Astrocyte (in vitro differentiated cells and primary cell): Measurements from ENCODE around the gene CCDC175. TPM values are rescaled to one million over a fixed set of nuclear protein-coding genes. Genes with fewer than 3 reads are reported as not detected.
A peak's percentile ranks its signal among the peaks of the same experiment; 100 is the strongest.

Experiments used
- DNase-seq: peaks from one replicate; pipeline ENCODE4 v3.0.0-alpha.2; 2010; ENCODE audit warnings: low read depth
- FAIRE-seq: peaks from 2 replicates; lab custom pipeline; 2011; peaks lifted over from hg19 to GRCh38; lab: Jason Lieb, UNC
- H2AFZ ChIP-seq: 2 replicates; pipeline ENCODE4 v1.6.0; 2012; ENCODE audit warnings: low read depth, low read length, inconsistent platforms
- H3K27ac ChIP-seq: 2 replicates; pipeline ENCODE4 v1.5.1; 2011; ENCODE audit warnings: low read depth, low read length, inconsistent platforms
- H3K27me3 ChIP-seq: 2 replicates; pipeline ENCODE4 v1.6.0; 2011; ENCODE audit warnings: low read length, inconsistent platforms; ENCODE audit not compliant: insufficient read depth
- H3K36me3 ChIP-seq: 2 replicates; pipeline ENCODE4 v1.5.1; 2011; ENCODE audit warnings: low read length, inconsistent platforms; ENCODE audit not compliant: insufficient read depth
- H3K4me1 ChIP-seq: 2 replicates; pipeline ENCODE4 v1.5.1; 2011; ENCODE audit warnings: low read length, inconsistent platforms; ENCODE audit not compliant: insufficient read depth
- H3K4me2 ChIP-seq: 2 replicates; pipeline ENCODE4 v1.6.0; 2012; ENCODE audit warnings: low read length, inconsistent platforms
- H3K4me3 ChIP-seq: 2 replicates; pipeline ENCODE4 v1.5.1; 2011; ENCODE audit warnings: low read depth, mild to moderate bottlenecking, low read length, inconsistent platforms; ENCODE audit not compliant: insufficient read depth
- H3K79me2 ChIP-seq: 2 replicates; pipeline ENCODE4 v1.6.0; 2012; ENCODE audit warnings: mild to moderate bottlenecking, low read length, inconsistent platforms; ENCODE audit not compliant: insufficient read depth
- H3K9ac ChIP-seq: 2 replicates; pipeline ENCODE4 v1.6.0; 2012; ENCODE audit warnings: mild to moderate bottlenecking, low read length, inconsistent platforms
- H3K9me3 ChIP-seq: 2 replicates; pipeline ENCODE4 v1.5.1; 2012; ENCODE audit warnings: low read depth, mild to moderate bottlenecking, low read length, inconsistent platforms; ENCODE audit not compliant: insufficient read depth
- H4K20me1 ChIP-seq: 2 replicates; pipeline ENCODE4 v1.6.0; 2012; ENCODE audit warnings: low read length, inconsistent platforms; ENCODE audit not compliant: insufficient read depth
- H3K27ac Mint-ChIP-seq: one replicate; pipeline ENCODE4 v1.8.0; 2021; ENCODE audit warnings: mild to moderate bottlenecking, mixed read lengths; ENCODE audit not compliant: unreplicated experiment
- H3K27me3 Mint-ChIP-seq: one replicate; pipeline ENCODE4 v1.8.0; 2021; ENCODE audit warnings: low read depth, mixed read lengths; ENCODE audit not compliant: unreplicated experiment
- H3K36me3 Mint-ChIP-seq: one replicate; pipeline ENCODE4 v1.8.0; 2021; ENCODE audit warnings: low read depth, mixed read lengths; ENCODE audit not compliant: unreplicated experiment
- H3K4me1 Mint-ChIP-seq: one replicate; pipeline ENCODE4 v1.8.0; 2021; ENCODE audit warnings: low read depth, mixed read lengths; ENCODE audit not compliant: unreplicated experiment
- H3K4me3 Mint-ChIP-seq: one replicate; pipeline ENCODE4 v1.8.0; 2021; ENCODE audit warnings: mild to moderate bottlenecking, moderate library complexity, mixed read lengths; ENCODE audit not compliant: unreplicated experiment
- H3K9me3 Mint-ChIP-seq: one replicate; pipeline ENCODE4 v1.8.0; 2021; ENCODE audit warnings: mild to moderate bottlenecking, mixed read lengths; ENCODE audit not compliant: unreplicated experiment
- EZH2 ChIP-seq: IDR thresholded peaks from 2 replicates; pipeline ENCODE4 v1.6.1; 2012; ENCODE audit warnings: mild to moderate bottlenecking, low read length, inconsistent platforms; ENCODE audit not compliant: insufficient read depth
- total RNA-seq: library from RNA; stranded (reverse); gene quantifications from 2 replicates; pipeline ENCODE4 v1.2.1, GENCODE V29; 2021
- TF ChIP-seq, protein P1 (sequence below): IDR thresholded peaks from 2 replicates; pipeline ENCODE4 v1.5.1; 2011; ENCODE audit warnings: low read depth, mild to moderate bottlenecking, inconsistent platforms, low read length, moderate library complexity; ENCODE audit not compliant: insufficient read depth

CCDC175 gene
- total RNA-seq, 1 donor from 2014 or later: not detected

- Histone ChIP-seq H4K20me1 (no peaks in the 10 kb centered on the region), H3K9me3 (no peaks in the 10 kb centered on the region), H3K9ac (no peak overlapping the region), H3K4me3 (no peak overlapping the region), H3K36me3 (no peaks in the 10 kb centered on the region), H3K27ac (no peak overlapping the region), H3K27me3 (no peaks in the 10 kb centered on the region), H3K79me2 (no peaks in the 10 kb centered on the region), H3K4me1 (no peaks in the 10 kb centered on the region), H3K4me2 (no peak overlapping the region), H2AFZ (no peak overlapping the region)
- no peak overlapping the region for H3K4me3 Mint-ChIP-seq
- no peak for FAIRE-seq
- no peak for TF ChIP-seq EZH2
- TF ChIP-seq, protein P1, sequence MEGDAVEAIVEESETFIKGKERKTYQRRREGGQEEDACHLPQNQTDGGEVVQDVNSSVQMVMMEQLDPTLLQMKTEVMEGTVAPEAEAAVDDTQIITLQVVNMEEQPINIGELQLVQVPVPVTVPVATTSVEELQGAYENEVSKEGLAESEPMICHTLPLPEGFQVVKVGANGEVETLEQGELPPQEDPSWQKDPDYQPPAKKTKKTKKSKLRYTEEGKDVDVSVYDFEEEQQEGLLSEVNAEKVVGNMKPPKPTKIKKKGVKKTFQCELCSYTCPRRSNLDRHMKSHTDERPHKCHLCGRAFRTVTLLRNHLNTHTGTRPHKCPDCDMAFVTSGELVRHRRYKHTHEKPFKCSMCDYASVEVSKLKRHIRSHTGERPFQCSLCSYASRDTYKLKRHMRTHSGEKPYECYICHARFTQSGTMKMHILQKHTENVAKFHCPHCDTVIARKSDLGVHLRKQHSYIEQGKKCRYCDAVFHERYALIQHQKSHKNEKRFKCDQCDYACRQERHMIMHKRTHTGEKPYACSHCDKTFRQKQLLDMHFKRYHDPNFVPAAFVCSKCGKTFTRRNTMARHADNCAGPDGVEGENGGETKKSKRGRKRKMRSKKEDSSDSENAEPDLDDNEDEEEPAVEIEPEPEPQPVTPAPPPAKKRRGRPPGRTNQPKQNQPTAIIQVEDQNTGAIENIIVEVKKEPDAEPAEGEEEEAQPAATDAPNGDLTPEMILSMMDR: no peak
- no peak overlapping the region for H3K27ac Mint-ChIP-seq
- DNase-seq: no peak
- H3K9me3 Mint-ChIP-seq: peaks cover 7% of the 10 kb centered on the region
- H3K36me3 Mint-ChIP-seq: no peaks in the 10 kb centered on the region
- H3K27me3 Mint-ChIP-seq: no peaks in the 10 kb centered on the region
- H3K4me1 Mint-ChIP-seq: no peaks in the 10 kb centered on the region
These were observed 56.4 kb downstream of the CCDC175 start for GRCh38 chr14:59520224-59520623.

- peaks cover 5% of the 10 kb centered on the region for H3K4me1 Mint-ChIP-seq
- Histone ChIP-seq H3K79me2 (no peaks in the 10 kb centered on the region), H3K9ac (no peak overlapping the region), H3K36me3 (no peaks in the 10 kb centered on the region), H3K27me3 (no peaks in the 10 kb centered on the region), H3K4me3 (no peak overlapping the region), H3K4me2 (no peak overlapping the region), H3K4me1 (no peaks in the 10 kb centered on the region), H3K27ac (no peak overlapping the region), H4K20me1 (no peaks in the 10 kb centered on the region), H2AFZ (no peak overlapping the region), H3K9me3 (no peaks in the 10 kb centered on the region)
- peaks cover 3% of the 10 kb centered on the region for H3K36me3 Mint-ChIP-seq
- H3K27ac Mint-ChIP-seq: no peak overlapping the region
- peaks cover 14% of the 10 kb centered on the region for H3K9me3 Mint-ChIP-seq
- no peak for FAIRE-seq
- H3K4me3 Mint-ChIP-seq: no peak overlapping the region
- no peaks in the 10 kb centered on the region for H3K27me3 Mint-ChIP-seq
- DNase-seq: no peak
- TF ChIP-seq, protein P1: peak; percentile 59
- no peak for TF ChIP-seq EZH2
These were observed 64.6 kb downstream of the CCDC175 start for GRCh38 chr14:59511916-59512575.

- Mint-ChIP-seq H3K27me3 (no peaks in the 10 kb centered on the region), H3K4me1 (peaks cover 5% of the 10 kb centered on the region), H3K27ac (no peak overlapping the region), H3K4me3 (no peak overlapping the region), H3K9me3 (peaks cover 10% of the 10 kb centered on the region), H3K36me3 (peaks cover 3% of the 10 kb centered on the region)
- FAIRE-seq (no peak), DNase-seq (no peak)
- Histone ChIP-seq H3K4me2 (no peak overlapping the region), H3K27ac (no peak overlapping the region), H3K36me3 (no peaks in the 10 kb centered on the region), H3K9me3 (no peaks in the 10 kb centered on the region), H3K79me2 (no peaks in the 10 kb centered on the region), H3K9ac (no peak overlapping the region), H4K20me1 (no peaks in the 10 kb centered on the region), H3K4me1 (no peaks in the 10 kb centered on the region), H2AFZ (no peak overlapping the region), H3K27me3 (no peaks in the 10 kb centered on the region), H3K4me3 (no peak overlapping the region)
- no peak for TF ChIP-seq EZH2
- TF ChIP-seq, protein P1: no peak
These were observed 65.6 kb downstream of the CCDC175 start for GRCh38 chr14:59510966-59511365.
